ENCODE results near the gene QRFP. TPM values are rescaled to one million over a fixed set of nuclear protein-coding genes. Genes with fewer than 3 reads are reported as not detected.

Gene QRFP
- total RNA-seq, 1 experiment from 2014 or later = not detected

GRCh38 chr9:130923611-130924447, 27.2 kb upstream of the QRFP start:
- no peak for DNase-seq
- Histone ChIP-seq H3K4me2 (ENCODE audit: low read length) (no peak overlapping the region), H2AFZ (ENCODE audit: low read length) (no peak overlapping the region), H3K4me3 (ENCODE audit: low read length) (no peak overlapping the region), H3K27ac (ENCODE audit: low read length) (no peak overlapping the region), H3K9me2 (replicated peaks; ENCODE audit: low read length) (no peaks in the 10 kb centered on the region), H4K20me1 (ENCODE audit: low read length) (no peaks in the 10 kb centered on the region), H3K79me2 (ENCODE audit: low read length) (no peaks in the 10 kb centered on the region), H3K36me3 (ENCODE audit: low read depth, low read length) (no peaks in the 10 kb centered on the region), H3K4me1 (ENCODE audit: insufficient read depth, low read length) (peaks cover 25% of the 10 kb centered on the region), H3K27me3 (ENCODE audit: low read length) (no peaks in the 10 kb centered on the region), H3F3A (ENCODE audit: low read length, unreplicated experiment) (no peaks in the 10 kb centered on the region), H3K9me3 (ENCODE audit: low read length) (no peaks in the 10 kb centered on the region), H3K9ac (ENCODE audit: low read length) (no peak overlapping the region)
- CTCF ChIA-PET = no interaction called here
- POLR2A ChIA-PET (ENCODE audit: unreplicated experiment) = no interaction called here
- no peak for TF ChIP-seq EZH2 (IDR thresholded peaks at IDR 0.05; ENCODE audit: low read length, unreplicated experiment)
- no peak for TF ChIP-seq CTCF (conservative IDR thresholded peaks at IDR 0.05; ENCODE audit: low read depth, low read length)
- no peak for TF ChIP-seq EZH2phosphoT487 (IDR thresholded peaks at IDR 0.05; ENCODE audit: borderline replicate concordance, low read length)
- ATAC-seq = no peak
- intact Hi-C loops (cut with micrococcal nuclease) = no loop called here
- no TSS peak for BruUV-seq (replicated peaks)

GRCh38 chr9:130922893-130923610, 26.4 kb upstream of the QRFP start:
- Histone ChIP-seq H3K9me3 (ENCODE audit: low read length) (no peaks in the 10 kb centered on the region), H2AFZ (ENCODE audit: low read length) (no peak overlapping the region), H3K79me2 (ENCODE audit: low read length) (no peaks in the 10 kb centered on the region), H3K9me2 (replicated peaks; ENCODE audit: low read length) (no peaks in the 10 kb centered on the region), H3K36me3 (ENCODE audit: low read depth, low read length) (no peaks in the 10 kb centered on the region), H3K27ac (ENCODE audit: low read length) (no peak overlapping the region), H3F3A (ENCODE audit: low read length, unreplicated experiment) (no peaks in the 10 kb centered on the region), H4K20me1 (ENCODE audit: low read length) (no peaks in the 10 kb centered on the region), H3K4me2 (ENCODE audit: low read length) (no peak overlapping the region), H3K9ac (ENCODE audit: low read length) (no peak overlapping the region), H3K27me3 (ENCODE audit: low read length) (no peaks in the 10 kb centered on the region), H3K4me1 (ENCODE audit: insufficient read depth, low read length) (peaks cover 17% of the 10 kb centered on the region), H3K4me3 (ENCODE audit: low read length) (no peak overlapping the region)
- ChIA-PET CTCF (no interaction called here), POLR2A (ENCODE audit: unreplicated experiment) (no interaction called here)
- DNase-seq (no peak), ATAC-seq (no peak)
- intact Hi-C loops (cut with micrococcal nuclease) = no loop called here
- no TSS peak for BruUV-seq (replicated peaks)
- no peak for TF ChIP-seq CTCF (conservative IDR thresholded peaks at IDR 0.05; ENCODE audit: low read depth, low read length)
- no peak for TF ChIP-seq EZH2phosphoT487 (IDR thresholded peaks at IDR 0.05; ENCODE audit: borderline replicate concordance, low read length)
- no peak for TF ChIP-seq EZH2 (IDR thresholded peaks at IDR 0.05; ENCODE audit: low read length, unreplicated experiment)
